Measurements from ENCODE around the gene LZTFL1. TPM values are rescaled to one million over a fixed set of nuclear protein-coding genes. Genes with fewer than 3 reads are reported as not detected.

Gene LZTFL1
- total and polyA plus RNA-seq, 12 donors: 2.6 to 12.2 (median 7.6) TPM

DNA sequence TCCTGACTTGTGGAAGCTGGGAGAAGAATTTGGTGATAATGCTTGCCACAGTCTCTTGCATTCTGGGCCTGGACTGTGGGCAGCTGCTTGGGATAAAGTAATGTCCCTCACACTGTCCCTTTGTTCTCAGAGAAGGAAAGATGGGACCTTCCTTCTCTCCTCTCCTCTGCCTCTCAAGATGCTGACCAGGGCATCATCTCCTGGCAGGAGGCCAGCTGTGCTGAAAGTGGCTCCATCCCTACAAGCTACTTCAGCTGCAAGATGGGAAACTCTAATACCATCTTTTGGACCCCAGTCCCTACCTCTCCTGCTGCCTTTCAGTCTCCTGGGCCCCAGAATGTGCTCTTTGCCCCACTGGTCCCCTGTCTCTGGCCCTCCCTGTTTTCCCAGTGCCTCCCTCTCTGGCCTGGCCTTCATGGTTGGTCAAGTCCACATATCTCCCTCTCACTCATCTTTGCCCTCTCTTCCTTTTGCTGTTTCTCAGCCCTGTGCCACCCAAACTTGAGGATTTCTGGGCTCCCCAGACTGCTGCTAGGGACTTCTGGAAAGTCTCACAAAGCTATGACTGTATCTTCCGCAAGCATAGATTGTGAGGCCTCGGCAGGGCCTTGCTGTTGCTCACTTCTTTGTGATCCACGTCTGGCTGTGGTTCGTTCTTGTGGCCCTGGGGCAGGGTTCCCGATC lies 38.5 kb downstream of the LZTFL1 start:
- 93 to 94% methylated on average over 5 of the region's 5 CpGs for WGBS, 2 donors
- H3K36me3 ChIP-seq: no peaks in the 10 kb centered on the region
- no peak overlapping the region for H3K27ac ChIP-seq
- H3K4me1 ChIP-seq: peaks cover 0 to 10% (median 0%) of the 10 kb centered on the region in 9 donors
- H3K4me3 ChIP-seq: no peak overlapping the region
- peaks cover 0 to 3% (median 0%) of the 10 kb centered on the region in 11 donors for H3K9me3 ChIP-seq
- H3K27me3 ChIP-seq: peaks cover 0 to 17% (median 7%) of the 10 kb centered on the region in 7 donors
- intact Hi-C loops (cut with DNase I): no loop called here
- ATAC-seq (no peak), DNase-seq (no peak)
- TF ChIP-seq, protein P1, sequence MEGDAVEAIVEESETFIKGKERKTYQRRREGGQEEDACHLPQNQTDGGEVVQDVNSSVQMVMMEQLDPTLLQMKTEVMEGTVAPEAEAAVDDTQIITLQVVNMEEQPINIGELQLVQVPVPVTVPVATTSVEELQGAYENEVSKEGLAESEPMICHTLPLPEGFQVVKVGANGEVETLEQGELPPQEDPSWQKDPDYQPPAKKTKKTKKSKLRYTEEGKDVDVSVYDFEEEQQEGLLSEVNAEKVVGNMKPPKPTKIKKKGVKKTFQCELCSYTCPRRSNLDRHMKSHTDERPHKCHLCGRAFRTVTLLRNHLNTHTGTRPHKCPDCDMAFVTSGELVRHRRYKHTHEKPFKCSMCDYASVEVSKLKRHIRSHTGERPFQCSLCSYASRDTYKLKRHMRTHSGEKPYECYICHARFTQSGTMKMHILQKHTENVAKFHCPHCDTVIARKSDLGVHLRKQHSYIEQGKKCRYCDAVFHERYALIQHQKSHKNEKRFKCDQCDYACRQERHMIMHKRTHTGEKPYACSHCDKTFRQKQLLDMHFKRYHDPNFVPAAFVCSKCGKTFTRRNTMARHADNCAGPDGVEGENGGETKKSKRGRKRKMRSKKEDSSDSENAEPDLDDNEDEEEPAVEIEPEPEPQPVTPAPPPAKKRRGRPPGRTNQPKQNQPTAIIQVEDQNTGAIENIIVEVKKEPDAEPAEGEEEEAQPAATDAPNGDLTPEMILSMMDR (IDR thresholded peaks at IDR 0.05): no peak

DNA sequence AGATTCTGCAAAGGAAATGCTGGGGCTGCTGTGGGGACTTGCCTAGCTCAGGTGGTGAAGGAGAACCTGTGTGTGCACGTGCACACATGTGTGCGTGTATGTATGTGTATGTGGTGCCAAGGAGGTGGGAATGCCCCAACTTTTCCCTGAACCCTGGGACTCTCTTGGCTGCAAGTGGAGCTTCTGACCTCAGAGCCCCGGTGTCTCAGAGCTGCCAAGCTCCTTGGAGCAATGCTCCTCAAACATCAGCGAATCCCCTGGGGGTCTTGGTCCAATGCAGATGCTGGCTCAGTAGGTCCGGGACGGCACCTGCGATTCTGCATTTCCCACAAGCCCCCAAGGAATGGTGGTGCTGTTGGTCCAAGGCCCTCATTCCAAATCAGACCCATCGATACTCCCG lies 39.8 kb downstream of the LZTFL1 start:
- no peaks in the 10 kb centered on the region for H3K36me3 ChIP-seq
- TF ChIP-seq, protein P1 (IDR thresholded peaks at IDR 0.05): no peak
- H3K4me1 ChIP-seq: no peaks in the 10 kb centered on the region
- intact Hi-C loops (cut with DNase I): no loop called here
- 93% methylated on average over 9 of the region's 9 CpGs for WGBS, 2 donors
- H3K9me3 ChIP-seq: peaks cover 0 to 3% (median 0%) of the 10 kb centered on the region in 11 donors
- ATAC-seq (no peak), DNase-seq (no peak)
- peaks cover 0 to 30% (median 18%) of the 10 kb centered on the region in 7 donors for H3K27me3 ChIP-seq
- H3K27ac ChIP-seq: no peak overlapping the region
- no peak overlapping the region for H3K4me3 ChIP-seq

DNA sequence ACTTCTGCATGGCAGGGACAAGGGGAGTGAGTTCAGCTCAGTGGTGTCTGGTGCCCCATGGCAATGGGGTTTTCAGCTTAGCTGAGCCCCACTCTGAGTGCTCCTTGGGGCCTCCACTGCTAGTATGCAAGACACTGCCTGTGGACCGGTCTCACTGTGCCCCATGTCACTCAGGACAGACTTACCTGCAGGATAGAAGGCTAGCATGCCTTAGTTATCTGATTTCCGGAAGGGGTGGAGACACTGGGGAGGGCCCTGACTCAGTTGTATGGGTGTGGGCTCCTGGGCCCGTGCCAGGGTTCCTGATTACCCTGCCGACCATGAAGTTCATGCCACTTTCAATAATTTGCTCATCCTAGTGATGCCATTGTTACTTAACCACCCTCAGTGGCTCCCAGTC lies 41.3 kb downstream of the LZTFL1 start:
- Histone ChIP-seq H3K9me3 (peaks cover 0 to 3% (median 0%) of the 10 kb centered on the region in 11 donors), H3K27me3 (peaks cover 3 to 45% (median 32%) of the 10 kb centered on the region in 7 donors), H3K4me3 (no peak overlapping the region), H3K36me3 (no peaks in the 10 kb centered on the region), H3K27ac (no peak overlapping the region), H3K4me1 (peaks cover 0 to 14% (median 9%) of the 10 kb centered on the region in 9 donors)
- DNase-seq: no peak
- intact Hi-C loops (cut with DNase I): no loop called here
- ATAC-seq: no peak
- TF ChIP-seq, protein P1 (IDR thresholded peaks at IDR 0.05): no peak
- 76 to 80% methylated on average over 4 of the region's 4 CpGs for WGBS, 2 donors

DNA sequence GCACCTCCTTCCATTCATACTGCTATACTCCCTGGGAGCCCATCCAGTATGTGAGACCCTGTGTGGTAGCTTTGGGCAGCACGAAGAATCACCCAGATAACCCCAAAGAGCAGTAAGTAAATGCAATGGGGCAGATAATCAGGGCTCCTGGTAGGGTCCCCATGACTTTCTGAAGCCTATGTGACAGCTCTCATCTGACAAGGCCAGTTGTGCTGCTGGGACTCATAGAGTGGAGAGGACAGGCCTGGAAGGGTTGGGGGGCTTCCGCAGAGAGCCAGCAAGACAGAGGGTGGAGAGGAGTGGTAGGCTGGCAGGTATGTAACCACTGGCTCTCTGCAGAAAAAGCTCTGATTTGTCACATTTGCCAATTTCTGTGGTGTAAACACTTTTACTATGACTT lies 42.3 kb downstream of the LZTFL1 start:
- Histone ChIP-seq H3K4me3 (no peak overlapping the region), H3K27me3 (peaks cover 3 to 55% (median 40%) of the 10 kb centered on the region in 7 donors), H3K9me3 (no peaks in the 10 kb centered on the region), H3K27ac (no peak overlapping the region), H3K4me1 (peaks cover 0 to 16% (median 9%) of the 10 kb centered on the region in 9 donors), H3K36me3 (no peaks in the 10 kb centered on the region)
- ATAC-seq: no peak
- intact Hi-C loops (cut with DNase I): no loop called here
- TF ChIP-seq, protein P1 (IDR thresholded peaks at IDR 0.05): no peak
- WGBS, 2 donors: 91 to 95% methylated on average over 2 of the region's 2 CpGs
- DNase-seq: no peak

Measured in heart right ventricle (tissue), 16 donors.